ENCODE results near the gene GPATCH1. TPM values are rescaled to one million over a fixed set of nuclear protein-coding genes. Genes with fewer than 3 reads are reported as not detected.
A peak's percentile ranks its signal among the peaks of the same experiment; 100 is the strongest.

The GPATCH1 gene
- total and polyA plus RNA-seq, 2 of the 4 experiments (the other 2 are of a cell fraction), result 5.1 to 7.5 TPM

GRCh38 chr19:33124207-33125098 lies 43.5 kb downstream of the GPATCH1 start:
- Histone ChIP-seq H4K8ac (ENCODE audit: low read depth in 2 of 2, low read length in 2 of 2) (no peak overlapping the region), H4K91ac (ENCODE audit: insufficient read depth, low read depth, low read length) (no peak overlapping the region), H3K36me3 (ENCODE audit: control insufficient read depth, insufficient read depth, low read length) (peaks cover 13% of the 10 kb centered on the region), H3K14ac (replicated peaks; ENCODE audit: low read depth, low read length) (no peak overlapping the region), H3K79me1 (ENCODE audit: low read depth in 1 of 2, low read length in 2 of 2) (peaks cover 0 to 4% of the 10 kb centered on the region in 2 experiments; a peak in 1 of 4 replicates), H4K20me1 (ENCODE audit: insufficient read depth, low read length) (no peaks in the 10 kb centered on the region; the same call in 1 of the 2 replicates), H3K9me1 (ENCODE audit: insufficient read depth, low read length) (no peaks in the 10 kb centered on the region), H2BK120ac (ENCODE audit: low read depth, low read length) (no peak overlapping the region), H3K18ac (ENCODE audit: low read depth, low read length) (no peak overlapping the region), H2BK5ac (ENCODE audit: low read depth, low read length, poor library complexity, severe bottlenecking) (no peak overlapping the region), H4K5ac (ENCODE audit: low read depth, low read length) (no peak overlapping the region), H3K56ac (ENCODE audit: extremely low read depth, insufficient read depth, low read length) (no peak overlapping the region), H3K4me1 (ENCODE audit: control insufficient read depth, insufficient read depth, low read length) (no peaks in the 10 kb centered on the region), H3K27me3 (ENCODE audit: control insufficient read depth, insufficient read depth, low read length) (no peaks in the 10 kb centered on the region), H3K4me3 (ENCODE audit: insufficient read depth, low read depth, low read length) (no peak overlapping the region), H3K4me2 (ENCODE audit: low read depth, low read length) (no peak overlapping the region), H3K23ac (ENCODE audit: low read depth, low read length) (no peak overlapping the region), H2BK20ac (ENCODE audit: low read depth, low read length) (no peak overlapping the region), H2BK15ac (ENCODE audit: low read depth, low read length) (no peak overlapping the region), H3K9me3 (ENCODE audit: control insufficient read depth, insufficient read depth, low read length) (no peaks in the 10 kb centered on the region), H2AFZ (replicated peaks; ENCODE audit: low read length, poor library complexity) (no peak overlapping the region), H2AK9ac (replicated peaks; ENCODE audit: low read depth, low read length, poor library complexity) (peak overlapping the region; percentile 42), H2AK5ac (ENCODE audit: low read depth, low read length) (no peak overlapping the region), H3K9ac (ENCODE audit: low read depth, low read length) (no peak overlapping the region), H3K4ac (ENCODE audit: low read depth, low read length) (no peak overlapping the region), H3K27ac (ENCODE audit: insufficient read depth, low read length) (no peak overlapping the region)
- intact Hi-C loops (cut with micrococcal nuclease) (loop anchor here (10.0 kb wide), 1 partner anchor 650 kb away; no protein-coding TSS in a partner anchor), dilution Hi-C loops (cut with HindIII; ENCODE audit: low sequenced_read_pairs, unreplicated experiment) (no loop called here), in situ Hi-C loops (cut with MboI; ENCODE audit: low sequenced_read_pairs) (no loop called here)
- WGBS, 2 experiments (ENCODE audit: extremely low coverage in 2 of 2, insufficient read length in 1 of 2), result 100% methylated on average over 3 of the region's 10 CpGs; no CpG with 5 or more reads in 1 of the 2 experiments
- no peak for DNase-seq
- ChIA-PET CTCF (interaction anchor here (1.2 to 3.1 kb wide), 3 partner anchors 19 to 60 kb away, joined by 3 to 12 read pairs (median 4); no protein-coding TSS in a partner anchor), POLR2A (ENCODE audit: unreplicated experiment) (interaction anchor here (0.5 kb wide), 1 partner anchor 15 kb away, joined by 3 read pairs; no protein-coding TSS in a partner anchor)
- no peak for ATAC-seq (ENCODE audit: low read depth)
- no TSS peak for BruUV-seq (replicated peaks)
- TF ChIP-seq CTCF (conservative IDR thresholded peaks at IDR 0.05; ENCODE audit: low read depth, low read length) (no peak), FOS (IDR thresholded peaks at IDR 0.05; ENCODE audit: low read depth, low read length) (no peak), POLR2A (IDR thresholded peaks at IDR 0.05; ENCODE audit: low read depth, low read length) (no peak), RAD21 (IDR thresholded peaks at IDR 0.05; ENCODE audit: low read length) (no peak), ELK1 (IDR thresholded peaks at IDR 0.05; ENCODE audit: borderline replicate concordance, low read depth, low read length) (no peak), NFE2L2 (IDR thresholded peaks at IDR 0.05; ENCODE audit: low read depth, low read length) (no peak), CHD1 (IDR thresholded peaks at IDR 0.05; ENCODE audit: low read depth, low read length) (no peak), MAFK (IDR thresholded peaks at IDR 0.05; ENCODE audit: low read depth, low read length) (no peak), RCOR1 (IDR thresholded peaks at IDR 0.05; ENCODE audit: insufficient replicate concordance, low read length) (no peak), MXI1 (IDR thresholded peaks at IDR 0.05; ENCODE audit: borderline replicate concordance, low read depth, low read length) (no peak), BHLHE40 (IDR thresholded peaks at IDR 0.05; ENCODE audit: low read depth, low read length) (no peak), USF2 (IDR thresholded peaks at IDR 0.05; ENCODE audit: low read depth, low read length) (no peak), MAZ (IDR thresholded peaks at IDR 0.05; ENCODE audit: borderline replicate concordance, low read depth, low read length) (no peak), SMC3 (IDR thresholded peaks at IDR 0.05; ENCODE audit: low read depth, low read length) (no peak)

Data from IMR-90 (cell line).